GM12864 (cell line): ENCODE results near the gene ALPL.

ENCODE experiments used
- DNase-seq: peaks from one replicate; pipeline ENCODE4 v3.0.0-alpha.2; 2011; ENCODE audit warnings: low read depth
- H3K4me3 ChIP-seq: 2 replicates; pipeline ENCODE4 v1.5.1; 2011; ENCODE audit warnings: mild to moderate bottlenecking, low read depth, low read length, control low read depth
- TF ChIP-seq, protein P1 (sequence below): IDR thresholded peaks from 2 replicates; pipeline ENCODE4 v1.5.1; 2011; ENCODE audit warnings: low read depth, mild to moderate bottlenecking, moderate library complexity, low read length, control low read depth, inconsistent platforms; ENCODE audit errors: missing control alignments

Gene ALPL

DNA sequence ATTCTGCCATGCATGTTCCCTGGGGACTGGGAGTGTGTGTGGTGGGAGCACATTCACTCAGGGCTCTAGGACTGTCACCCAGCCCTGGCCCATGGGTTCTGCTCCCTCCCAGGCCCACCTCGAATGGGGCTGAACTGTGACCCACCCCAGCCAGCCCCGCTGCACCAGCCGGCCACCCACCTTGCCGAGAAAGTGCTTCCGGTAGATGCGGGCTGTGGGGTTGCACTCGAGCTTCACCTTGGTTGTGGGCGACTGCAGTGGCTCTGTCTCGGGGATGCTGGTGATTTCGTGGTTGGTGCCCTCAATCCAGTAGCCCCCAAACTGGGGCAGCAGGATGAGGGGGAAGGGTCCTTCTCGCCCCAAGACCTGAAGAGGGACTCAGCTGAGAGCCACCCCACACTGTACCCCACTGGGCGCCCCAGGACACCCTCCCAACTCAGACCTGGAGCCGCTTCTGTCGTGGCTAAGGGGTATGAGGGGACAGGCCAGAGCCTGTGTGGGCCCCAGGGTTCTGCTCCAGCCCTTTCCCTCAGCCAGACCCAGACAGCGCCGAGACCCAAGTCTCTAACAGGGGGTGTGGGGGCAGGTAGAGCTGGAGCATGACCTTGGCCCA is 108.0 kb downstream of the ALPL start:
- no peak for DNase-seq
- no peak overlapping the region for H3K4me3 ChIP-seq
- TF ChIP-seq, protein P1, sequence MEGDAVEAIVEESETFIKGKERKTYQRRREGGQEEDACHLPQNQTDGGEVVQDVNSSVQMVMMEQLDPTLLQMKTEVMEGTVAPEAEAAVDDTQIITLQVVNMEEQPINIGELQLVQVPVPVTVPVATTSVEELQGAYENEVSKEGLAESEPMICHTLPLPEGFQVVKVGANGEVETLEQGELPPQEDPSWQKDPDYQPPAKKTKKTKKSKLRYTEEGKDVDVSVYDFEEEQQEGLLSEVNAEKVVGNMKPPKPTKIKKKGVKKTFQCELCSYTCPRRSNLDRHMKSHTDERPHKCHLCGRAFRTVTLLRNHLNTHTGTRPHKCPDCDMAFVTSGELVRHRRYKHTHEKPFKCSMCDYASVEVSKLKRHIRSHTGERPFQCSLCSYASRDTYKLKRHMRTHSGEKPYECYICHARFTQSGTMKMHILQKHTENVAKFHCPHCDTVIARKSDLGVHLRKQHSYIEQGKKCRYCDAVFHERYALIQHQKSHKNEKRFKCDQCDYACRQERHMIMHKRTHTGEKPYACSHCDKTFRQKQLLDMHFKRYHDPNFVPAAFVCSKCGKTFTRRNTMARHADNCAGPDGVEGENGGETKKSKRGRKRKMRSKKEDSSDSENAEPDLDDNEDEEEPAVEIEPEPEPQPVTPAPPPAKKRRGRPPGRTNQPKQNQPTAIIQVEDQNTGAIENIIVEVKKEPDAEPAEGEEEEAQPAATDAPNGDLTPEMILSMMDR, result no peak

DNA sequence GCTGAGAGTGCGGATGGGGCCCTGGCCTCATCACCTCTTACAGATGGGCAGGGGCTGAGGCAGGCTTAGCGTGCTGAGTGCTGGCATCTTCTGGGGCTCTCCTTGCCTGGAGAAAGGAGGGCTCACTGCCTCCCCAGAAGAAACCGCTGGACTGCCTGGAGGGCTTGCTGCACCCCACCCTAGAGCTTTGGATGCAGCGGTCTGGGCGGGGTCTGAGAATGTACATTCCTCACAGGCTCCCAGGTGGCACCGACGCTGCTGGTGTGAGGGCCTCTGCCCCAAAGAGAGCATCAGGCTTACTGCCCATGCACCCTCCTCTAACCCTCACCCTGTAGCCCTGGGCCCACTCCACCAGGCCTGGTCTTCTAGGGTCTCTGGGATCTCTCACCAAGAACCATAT is 108.8 kb downstream of the ALPL start:
- H3K4me3 ChIP-seq, result no peak overlapping the region
- TF ChIP-seq, protein P1, result no peak
- no peak for DNase-seq

DNA sequence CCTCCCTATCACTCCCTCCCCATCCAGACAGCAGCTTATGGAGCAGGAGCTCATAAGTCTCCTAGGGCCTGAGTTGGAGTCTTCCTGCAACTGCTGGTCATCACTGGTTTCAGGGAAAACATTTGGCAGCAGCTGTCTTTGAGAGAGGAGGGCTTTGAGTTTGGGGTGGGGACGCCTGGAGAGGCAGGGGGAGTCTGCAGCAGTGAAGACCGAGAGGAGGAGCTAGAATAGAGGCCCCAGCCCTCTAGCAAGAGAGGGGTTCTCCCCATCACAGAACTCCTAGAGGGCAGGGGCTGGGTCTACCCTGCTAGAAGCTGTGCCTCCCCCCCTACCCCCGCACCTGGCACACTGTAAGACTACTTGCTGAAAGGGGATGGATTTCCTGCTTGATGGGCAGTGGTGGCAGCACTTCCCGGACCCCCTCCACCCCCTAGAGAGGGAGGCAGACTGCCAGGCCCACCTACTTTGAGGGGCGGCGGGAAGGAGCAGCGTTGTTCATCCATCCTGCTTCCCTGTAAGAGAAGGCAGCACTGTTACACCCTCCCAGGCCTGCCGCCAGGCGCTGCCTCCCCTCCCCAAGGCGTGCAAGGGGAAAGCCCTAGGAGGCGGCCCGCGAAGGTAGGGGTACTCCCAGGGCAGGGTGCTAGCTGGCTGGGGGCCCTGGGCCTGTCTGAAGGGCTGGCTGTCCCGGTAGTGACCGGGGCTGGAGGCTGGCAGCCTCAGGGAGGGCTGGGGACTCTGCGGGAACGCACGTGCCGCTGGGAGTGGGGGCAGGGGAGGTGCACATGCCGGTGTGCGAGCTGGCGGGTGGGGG is 109.5 kb downstream of the ALPL start:
- no peak overlapping the region for H3K4me3 ChIP-seq
- no peak for DNase-seq
- TF ChIP-seq, protein P1, result no peak

DNA sequence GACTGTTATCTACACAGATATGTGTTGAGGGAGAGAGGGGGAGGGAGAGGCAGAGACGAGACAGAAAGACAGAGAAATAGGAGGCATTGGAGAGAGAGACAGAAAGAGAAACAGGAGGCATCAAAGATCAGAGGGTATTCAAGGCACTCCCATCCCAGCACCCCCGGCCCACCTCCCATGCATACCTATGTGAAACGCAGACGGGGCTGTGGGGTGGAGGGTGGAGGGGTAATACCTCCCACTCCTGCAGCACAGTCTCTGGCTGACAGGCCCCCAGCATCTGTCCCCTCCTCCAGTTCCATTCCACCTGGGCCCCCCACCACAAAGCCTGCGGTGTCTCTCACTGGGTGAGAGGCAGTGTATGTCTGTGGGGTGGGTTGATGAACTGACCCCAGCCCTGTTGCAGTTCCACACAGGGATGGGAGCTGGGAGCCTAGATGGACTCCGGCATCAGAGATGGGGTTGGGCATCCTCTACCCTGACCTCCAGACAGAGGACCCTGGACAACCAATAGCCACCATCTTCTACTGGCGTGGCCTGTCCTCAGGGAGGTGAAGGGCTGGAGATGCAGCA is 110.2 kb downstream of the ALPL start:
- TF ChIP-seq, protein P1, result no peak
- no peak for DNase-seq
- no peak overlapping the region for H3K4me3 ChIP-seq

DNA sequence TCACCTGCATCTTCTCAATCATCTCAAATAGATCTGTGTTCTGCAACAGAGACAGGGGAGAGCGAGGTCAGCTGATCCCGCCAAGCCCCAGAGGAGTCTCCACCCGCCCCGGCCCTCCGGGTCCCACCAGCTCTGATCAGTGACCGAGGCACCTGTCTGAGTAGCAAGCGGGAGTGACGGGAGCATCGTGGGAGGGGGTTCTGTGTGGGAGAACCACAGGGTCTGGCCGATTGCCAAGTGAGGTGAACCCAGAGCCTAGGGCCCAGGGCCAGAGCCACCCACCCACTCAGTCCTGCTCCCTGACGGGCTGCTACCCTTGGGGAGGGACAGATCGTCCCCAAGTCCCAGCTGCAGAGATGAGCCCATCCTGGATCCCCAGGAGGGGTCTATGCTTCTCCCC is 110.8 kb downstream of the ALPL start:
- no peak overlapping the region for H3K4me3 ChIP-seq
- no peak for DNase-seq
- TF ChIP-seq, protein P1, result no peak

DNA sequence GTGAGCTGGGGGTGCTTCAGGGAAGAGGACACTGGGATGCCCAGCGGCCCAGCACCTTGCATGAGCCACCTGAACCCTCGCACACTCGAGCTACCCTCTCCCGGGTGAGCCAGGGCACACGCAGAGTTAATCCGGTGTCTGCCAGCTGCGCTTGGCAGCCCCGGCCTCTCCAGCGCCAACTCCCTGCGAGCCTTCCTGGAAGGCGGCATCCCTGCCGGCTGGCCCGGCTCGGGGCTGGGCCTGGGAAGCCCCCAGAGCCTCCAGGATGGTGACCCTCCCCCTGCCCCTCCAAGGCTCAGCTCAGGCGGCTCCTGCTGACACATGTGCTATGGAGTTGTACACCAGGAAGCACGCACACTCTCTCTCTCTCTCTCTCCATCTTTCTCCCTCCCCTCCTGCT is 111.3 kb downstream of the ALPL start:
- H3K4me3 ChIP-seq, result no peak overlapping the region
- DNase-seq, result no peak
- TF ChIP-seq, protein P1, result no peak
